Measurements from ENCODE around the gene CRYGD.
"Not testable (repeated sequence)": the region's sequence is repeated elsewhere in the genome, so short reads cannot be mapped to it uniquely, and the experiment has no call there.

CRYGD gene

DNA sequence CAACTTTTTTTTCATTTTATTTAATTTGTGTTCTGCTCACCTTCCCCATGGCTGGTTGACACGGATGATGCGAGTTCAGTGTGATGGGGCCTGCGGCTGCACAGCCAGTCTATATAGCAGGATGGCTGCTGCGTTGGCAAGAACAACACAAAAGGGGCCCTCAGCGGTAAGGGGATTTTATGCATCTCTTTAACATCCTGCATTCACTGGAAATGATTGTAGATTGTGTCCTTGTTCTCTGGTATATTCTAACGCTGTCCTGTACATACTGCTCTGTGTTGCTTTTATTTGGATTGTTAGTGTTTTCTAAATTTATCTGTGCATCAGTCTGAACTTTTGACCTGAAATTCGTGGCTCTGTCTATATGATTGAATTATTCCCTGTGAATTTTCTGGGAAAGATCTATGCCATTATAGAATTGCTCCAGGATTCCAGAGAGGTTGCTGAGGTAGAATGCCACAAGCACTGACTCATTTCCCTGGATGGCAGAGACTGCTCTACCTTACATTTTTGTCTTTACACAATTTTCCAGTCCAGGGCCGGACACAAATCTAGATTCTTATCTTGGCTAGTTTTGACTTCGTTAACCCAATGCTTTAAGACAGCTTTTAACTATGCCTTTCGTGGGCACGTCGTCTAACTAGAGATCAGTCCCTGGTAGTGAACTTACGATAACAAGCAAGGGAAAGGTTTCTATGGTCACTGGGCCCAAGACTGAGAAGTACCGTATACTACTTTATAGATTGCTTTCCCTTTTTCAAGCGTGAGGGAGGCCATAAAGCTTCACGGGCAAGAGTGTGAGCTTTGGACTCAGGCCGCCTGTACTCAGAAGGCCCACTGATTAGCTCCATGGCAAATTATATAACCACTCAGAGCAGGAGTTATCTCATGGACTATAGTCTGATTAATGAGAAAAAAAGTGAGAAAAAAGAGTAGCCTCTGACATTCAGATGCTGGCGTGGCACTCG, 5.7 kb upstream of the CRYGD start, which contains the start of gene CRYGC:
Gene CRYGC (minus strand): TSS at position 85 of the 968 bp plus-strand sequence. CDS start 36 bp downstream, at position 49.
- DNase-seq: no peak

DNA sequence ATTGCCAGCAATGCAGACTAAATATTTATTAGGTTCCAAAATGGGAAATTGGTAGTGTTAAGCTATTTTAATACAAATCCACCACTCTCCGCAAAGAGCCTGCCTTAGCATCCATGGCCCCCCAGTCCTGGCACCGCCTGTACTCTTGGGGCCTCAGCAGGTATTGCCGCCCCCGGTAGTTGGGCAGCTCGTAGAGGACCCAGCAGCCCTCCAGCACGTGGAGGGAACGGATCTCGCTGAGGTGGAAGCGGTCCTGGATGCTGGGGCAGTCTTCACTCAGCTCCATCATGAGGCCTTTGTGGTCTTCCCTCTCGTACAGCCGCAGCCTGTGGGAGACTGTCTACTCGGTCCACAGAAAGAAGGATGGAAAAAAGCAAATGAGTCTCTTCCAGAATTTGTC, 3.8 kb upstream of the CRYGD start:
- no peak for DNase-seq

DNA sequence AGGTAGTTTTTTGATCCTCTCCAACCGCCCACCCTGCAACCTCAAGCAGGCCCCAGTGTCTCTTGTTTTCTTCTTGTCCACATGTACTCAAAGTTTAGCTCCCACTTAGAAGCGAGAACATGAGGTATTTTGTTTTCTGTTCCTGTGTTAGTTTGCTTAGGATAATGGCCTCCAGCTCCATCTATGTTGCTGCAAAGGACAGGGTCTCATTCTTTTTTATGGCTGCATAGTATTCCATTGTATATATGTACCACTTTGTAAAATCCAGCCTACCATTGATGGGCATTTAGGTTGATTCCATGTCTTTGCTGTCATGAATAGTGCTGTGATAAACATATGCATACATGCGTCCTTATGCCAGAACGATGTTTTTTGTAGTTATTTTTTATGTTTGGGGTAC, 2.8 kb upstream of the CRYGD start:
- no peak for DNase-seq

DNA sequence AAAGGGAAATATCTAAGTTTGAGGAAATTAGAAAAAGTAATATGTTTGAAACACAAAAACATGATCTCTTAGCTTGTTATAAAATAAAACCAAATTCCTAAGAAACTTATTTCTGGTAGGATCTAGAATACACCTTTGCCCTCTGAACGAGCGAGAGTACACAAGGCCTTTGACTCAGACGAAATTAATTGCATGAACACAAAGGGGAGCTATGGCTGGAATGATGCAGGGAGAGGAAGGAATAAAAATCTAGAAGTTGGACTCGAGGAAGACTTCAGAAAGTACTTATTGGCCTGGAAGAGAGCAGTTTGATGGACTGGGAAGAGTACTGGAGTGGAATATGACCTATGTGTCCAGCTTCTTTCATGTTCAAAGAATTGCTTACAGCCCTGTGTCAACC, 927 bp upstream of the CRYGD start:
- no peak for DNase-seq

DNA sequence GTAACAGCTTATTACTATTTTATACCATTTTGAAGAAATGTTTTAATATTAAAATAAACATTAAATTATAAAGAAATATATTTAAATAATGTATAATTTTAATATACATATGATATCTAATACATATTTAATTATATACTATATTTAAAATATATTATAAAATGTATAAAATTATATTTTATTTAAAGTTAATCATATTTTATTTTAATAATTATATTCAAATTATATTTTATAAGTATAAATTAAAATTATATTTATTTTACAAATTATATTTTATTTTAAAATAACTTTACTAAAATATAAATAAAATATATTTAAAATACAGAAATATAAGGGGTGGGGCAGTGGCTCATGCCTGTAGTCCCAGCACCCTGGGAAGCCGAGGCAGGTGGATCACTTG, 2.1 kb downstream of the CRYGD start:
- no peak for DNase-seq

DNA sequence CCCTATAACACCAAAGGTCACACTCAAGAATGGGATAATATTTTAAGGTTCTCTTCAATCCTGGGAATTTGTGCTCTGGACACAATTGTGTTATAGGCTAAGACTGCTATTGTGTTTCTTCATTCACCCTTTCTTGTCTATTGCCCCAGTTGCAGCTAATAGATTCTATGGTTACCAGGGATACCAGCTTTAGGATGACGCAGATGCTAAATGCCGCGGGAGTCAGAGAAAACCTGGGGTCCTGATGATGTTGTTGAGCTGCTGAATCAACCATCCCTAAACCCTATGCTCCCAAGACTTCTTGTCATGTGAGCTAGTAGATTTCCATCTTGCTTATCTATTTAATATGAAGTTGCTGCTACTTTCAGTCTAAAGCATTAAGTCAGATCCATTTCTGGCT, 5.4 kb downstream of the CRYGD start:
- DNase-seq: no peak

DNA sequence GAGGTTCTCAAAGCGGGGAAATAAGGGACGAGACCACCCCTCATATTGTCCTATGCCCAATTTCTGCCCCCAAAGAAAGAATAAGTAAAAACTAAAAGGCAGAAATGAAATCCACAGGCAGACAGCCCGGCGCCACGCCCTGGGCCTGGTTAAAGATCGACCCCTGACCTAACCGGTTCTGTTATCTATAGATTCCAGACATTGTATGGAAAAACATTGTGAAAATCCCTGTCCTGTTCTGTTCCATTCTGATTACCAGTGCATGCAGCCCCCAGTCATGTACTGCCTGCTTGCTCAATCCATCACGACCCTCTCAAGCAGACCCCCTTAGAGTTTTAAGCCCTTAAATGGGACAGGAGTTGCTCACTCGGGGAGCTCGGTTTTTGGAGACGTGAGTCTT, 6.9 kb downstream of the CRYGD start:
- not testable (repeated sequence) for DNase-seq

- DNase-seq: no peak
Observed at GRCh38 chr2:208112969-208113368, 11.4 kb downstream of the CRYGD start.

DNA sequence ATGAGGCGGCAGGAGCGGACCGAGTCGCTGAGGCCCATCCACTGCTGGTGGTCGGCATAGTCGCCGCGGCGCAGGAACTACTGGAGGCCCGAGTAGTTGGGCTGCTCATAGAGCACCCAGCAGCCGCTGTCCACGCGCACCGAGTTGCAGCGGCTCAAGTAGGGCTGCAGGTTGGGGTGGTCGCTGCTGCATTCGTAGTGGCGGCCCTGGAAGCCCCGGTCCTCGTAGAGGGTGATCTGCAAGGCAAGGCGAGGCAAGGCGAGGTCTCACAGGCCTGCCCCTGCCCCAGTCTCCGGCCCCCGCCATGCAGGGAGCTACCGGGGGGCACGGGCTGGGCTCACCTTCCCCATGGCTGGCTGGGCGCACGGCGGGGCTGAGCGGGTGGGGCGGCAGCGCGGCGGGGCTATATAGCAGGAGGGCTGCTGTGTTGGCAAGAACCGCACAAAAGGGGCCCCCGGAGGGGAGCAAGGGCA, 12.0 kb downstream of the CRYGD start:
- not testable (repeated sequence) for DNase-seq

DNA sequence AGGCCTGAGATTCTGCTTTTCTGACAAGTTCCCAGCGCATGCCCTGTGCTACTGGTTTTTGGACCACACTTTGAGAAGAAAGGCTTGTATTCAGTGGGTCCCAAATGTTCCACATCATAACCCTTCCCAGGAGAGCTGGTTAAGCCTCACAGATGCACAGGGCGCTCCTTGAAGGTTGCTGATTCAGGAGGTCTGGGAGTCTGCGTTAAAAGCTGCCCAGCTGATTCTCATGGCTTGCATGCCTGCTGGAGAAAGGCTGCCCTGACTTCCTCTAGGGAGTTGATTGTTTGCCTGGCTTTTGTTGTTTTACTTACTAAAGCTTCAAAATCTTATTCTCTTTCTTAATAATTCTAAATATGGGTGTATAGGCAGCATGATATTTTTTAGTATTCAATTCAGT, 20.7 kb downstream of the CRYGD start:
- DNase-seq: no peak

DNA sequence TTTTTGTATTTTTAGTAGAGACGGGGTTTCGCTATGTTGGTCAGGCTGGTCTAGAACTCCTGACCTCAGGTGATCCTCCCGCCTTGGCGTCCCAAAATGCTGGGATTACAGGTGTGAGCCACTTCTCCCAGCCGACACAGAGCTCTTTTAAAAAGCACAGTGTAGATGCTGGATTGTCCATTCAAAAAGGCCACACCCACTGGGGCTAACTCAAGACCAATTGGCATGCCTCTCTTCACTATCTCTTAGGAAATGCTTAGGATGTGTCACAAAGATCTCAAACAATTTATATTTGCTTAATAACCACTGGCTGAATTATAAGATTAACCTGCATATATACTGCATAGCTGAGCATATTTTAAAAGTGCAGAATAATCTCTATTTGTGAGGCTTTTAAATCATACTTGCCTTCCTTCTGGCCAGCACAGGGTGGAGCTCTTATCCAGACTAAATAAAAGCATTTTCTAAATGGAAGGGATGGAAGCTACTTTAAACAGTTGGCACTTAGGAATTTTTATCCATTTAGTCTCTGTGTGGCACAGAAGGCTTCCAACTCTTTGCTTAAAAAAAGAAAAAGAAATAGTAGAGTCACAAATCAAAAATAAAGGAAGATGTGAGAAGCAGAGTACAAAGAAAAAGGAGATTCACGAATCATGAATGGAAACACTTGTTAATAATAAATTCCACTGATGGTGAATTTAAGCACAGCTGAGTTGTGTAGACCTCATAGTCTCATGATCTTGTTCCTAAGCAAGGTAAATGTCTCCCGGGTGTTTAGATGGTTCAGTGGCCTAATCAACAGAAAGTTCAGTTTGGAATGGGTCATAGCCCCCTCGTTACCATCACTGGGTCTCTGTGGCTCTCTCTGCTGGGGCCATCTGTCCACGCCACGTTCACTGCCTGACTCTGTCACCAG, 22.4 kb downstream of the CRYGD start:
- no peak for DNase-seq

GRCh38 chr2:208099682-208100470, 24.4 kb downstream of the CRYGD start:
- no peak for DNase-seq

GRCh38 chr2:208098701-208099100, 25.6 kb downstream of the CRYGD start:
- DNase-seq: not testable (repeated sequence)

- no peak for DNase-seq
Observed at GRCh38 chr2:208098267-208098666, 26.1 kb downstream of the CRYGD start.

DNA sequence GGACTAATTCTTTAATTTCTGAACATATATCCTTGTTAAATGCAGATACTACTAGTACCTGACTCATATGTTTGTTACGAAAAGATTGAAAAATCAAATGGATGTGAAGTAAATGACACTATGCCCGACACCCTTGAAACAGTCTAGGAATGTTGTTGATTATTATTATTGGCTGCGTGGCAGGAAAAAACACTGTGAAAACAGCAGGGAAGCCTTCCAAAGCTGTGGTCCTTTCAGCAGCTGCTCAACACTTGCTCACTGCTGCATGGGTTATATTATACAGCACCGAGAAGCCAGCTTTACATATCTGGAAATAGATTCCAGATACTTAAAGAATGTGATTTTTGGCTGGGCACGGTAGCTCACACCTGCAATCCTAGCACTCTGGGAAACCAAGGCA, 26.5 kb downstream of the CRYGD start:
- DNase-seq: no peak

DNA sequence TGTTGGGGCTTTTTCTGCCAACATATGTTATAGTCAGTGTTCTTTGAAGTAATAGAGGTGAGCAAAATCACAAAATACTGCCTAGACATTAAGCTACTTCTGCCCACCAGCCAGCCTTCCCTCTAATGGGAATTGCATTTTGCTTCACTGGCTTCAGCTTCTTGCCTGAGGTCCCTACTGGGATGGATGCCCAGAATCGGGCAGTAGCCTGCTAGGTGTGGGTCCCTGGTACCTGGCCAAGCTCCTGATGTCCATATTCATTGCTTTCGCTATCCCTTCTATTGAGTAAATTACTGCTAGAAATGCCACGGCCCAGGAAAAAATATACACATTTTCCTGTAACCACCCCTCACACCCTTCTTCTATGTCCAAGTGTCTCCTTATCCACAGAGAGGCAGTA, 27.0 kb downstream of the CRYGD start:
- no peak for DNase-seq

DNA sequence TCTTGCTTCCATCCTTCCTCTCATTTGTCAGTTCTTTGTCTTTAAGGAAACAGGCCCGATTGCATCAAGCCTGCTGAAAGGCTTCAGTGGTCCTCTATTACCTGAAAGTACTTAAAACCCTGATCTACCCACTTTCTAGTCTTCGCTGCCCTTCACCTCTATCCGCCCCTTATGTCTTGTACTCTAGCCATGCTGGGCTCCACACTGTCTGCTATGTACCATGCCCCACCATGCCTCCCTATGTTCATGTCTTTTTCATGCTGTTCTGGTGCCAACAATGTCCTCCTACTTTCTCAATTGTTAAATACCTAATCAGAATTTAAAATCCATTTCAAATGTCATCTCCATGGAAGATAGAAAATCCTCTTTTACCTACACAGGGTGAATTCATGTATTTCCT, 28.2 kb downstream of the CRYGD start:
- no peak for DNase-seq

GRCh38 chr2:208093128-208093527, 31.2 kb downstream of the CRYGD start:
- no peak for DNase-seq

DNA sequence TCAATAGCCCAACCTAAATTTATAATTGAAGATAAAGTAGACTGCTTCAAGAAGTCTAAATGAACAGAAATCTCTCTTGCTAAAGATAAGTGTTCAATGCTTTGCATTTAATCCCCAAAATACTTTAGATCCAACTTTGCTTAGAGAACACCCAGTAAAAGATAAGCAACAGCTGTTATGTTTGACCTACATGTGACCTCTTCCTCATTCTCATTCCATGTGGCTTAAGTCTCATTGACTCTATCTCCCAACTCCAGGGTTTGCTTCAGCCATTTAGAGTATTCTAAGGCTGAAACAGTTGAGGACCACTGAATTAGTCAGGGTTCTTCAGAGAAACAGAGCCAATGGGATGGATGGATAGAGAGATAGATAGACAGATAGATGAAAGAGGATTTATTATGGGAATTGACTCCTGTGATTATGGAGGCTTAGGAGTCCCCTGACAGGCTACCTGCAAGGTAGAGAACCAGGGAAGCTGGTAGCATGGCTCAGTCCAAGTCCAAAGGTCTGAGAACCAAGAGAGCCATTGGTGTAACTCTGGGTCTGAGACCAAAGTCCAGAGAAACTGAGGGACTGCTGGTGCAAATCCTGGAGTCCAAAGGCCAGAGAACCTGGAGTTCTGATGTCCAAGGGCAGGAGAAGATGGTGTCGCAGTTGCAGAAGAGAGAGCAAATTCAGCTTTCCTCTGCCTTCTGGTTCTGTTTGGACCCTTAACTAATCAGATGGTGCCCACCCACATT, 32.1 kb downstream of the CRYGD start:
- DNase-seq: no peak

GRCh38 chr2:208090420-208090819, 33.9 kb downstream of the CRYGD start:
- DNase-seq: no peak

- DNase-seq: no peak
Observed at GRCh38 chr2:208086029-208086428, 38.3 kb downstream of the CRYGD start.

GRCh38 chr2:208083807-208084206, 40.5 kb downstream of the CRYGD start:
- no peak for DNase-seq
